ENCODE measurements around the gene CD1D. TPM values are rescaled to one million over a fixed set of nuclear protein-coding genes. Genes with fewer than 3 reads are reported as not detected.

Gene CD1D
- total RNA-seq, result 5.0 TPM

DNA sequence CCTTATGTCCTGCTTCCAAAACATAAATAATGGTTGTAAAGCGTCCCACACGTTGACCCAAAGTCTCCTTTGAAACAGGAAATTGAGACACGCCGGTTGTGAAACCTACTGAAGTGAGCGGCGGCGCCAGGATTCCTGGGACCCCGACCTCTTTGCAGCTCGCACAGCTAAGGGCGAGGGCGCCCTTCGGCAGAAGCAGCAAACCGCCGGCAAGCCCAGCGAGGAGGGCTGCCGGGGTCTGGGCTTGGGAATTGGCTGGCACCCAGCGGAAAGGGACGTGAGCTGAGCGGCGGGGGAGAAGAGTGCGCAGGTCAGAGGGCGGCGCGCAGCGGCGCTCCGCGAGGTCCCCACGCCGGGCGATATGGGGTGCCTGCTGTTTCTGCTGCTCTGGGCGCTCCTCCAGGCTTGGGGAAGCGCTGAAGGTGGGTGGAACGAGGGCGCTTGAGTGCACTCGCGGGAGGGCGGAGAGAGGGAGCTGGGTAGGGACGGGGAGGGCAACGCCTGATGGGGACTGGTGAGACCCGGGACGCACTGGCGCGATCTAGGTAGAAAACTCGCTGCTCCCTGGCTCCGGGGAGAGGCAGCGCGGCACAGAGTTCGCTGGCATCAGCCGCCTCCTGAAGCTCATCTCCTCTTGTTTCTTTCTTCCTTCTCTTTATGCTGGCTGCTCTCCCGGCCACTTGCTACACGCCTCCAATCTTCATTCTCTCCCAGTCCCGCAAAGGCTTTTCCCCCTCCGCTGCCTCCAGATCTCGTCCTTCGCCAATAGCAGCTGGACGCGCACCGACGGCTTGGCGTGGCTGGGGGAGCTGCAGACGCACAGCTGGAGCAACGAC is at the start of gene CD1D:
CD1D (plus strand) TSS at position 155 of the 836 bp plus-strand sequence; CDS start at position 362, 207 bp downstream.

Other genes starting within 250 kb of the CD1D start
- gene KIRREL1, start 187.2 kb upstream of the CD1D start, total RNA-seq, result 120 TPM
- not detected for gene CD1A, start 73.5 kb downstream of the CD1D start, total RNA-seq
- 1.3 TPM for gene CD1C, start 109.0 kb downstream of the CD1D start, total RNA-seq
- not detected for gene CD1B, start 150.6 kb downstream of the CD1D start, total RNA-seq
- 0.82 TPM for gene CD1E, start 173.0 kb downstream of the CD1D start, total RNA-seq
- not detected for gene OR10T2, start 218.6 kb downstream of the CD1D start, total RNA-seq
- not detected for gene OR10K2, start 245.3 kb downstream of the CD1D start, total RNA-seq